Effector memory CD4-positive, alpha-beta T cell (primary cell): Measurements from ENCODE around the gene XYLT1.

Experiments used
- DNase-seq, 3 donors: peaks; one replicate each; pipeline ENCODE4 v3.0.0-alpha.2; 2020
- H3K27ac ChIP-seq: 2 replicates; pipeline ENCODE4 v1.7.0; 2013; ENCODE audit warnings: mild to moderate bottlenecking, low read length, moderate library complexity; ENCODE audit not compliant: insufficient read depth, poor library complexity, severe bottlenecking
- H3K27me3 ChIP-seq: replicated peaks from 2 replicates; pipeline ENCODE4 v1.7.0; 2013; ENCODE audit warnings: mild to moderate bottlenecking, low read length; ENCODE audit not compliant: insufficient read depth, control insufficient read depth, poor library complexity, severe bottlenecking
- H3K36me3 ChIP-seq: 2 replicates; pipeline ENCODE4 v1.7.0; 2013; ENCODE audit warnings: mild to moderate bottlenecking, low read length, moderate library complexity; ENCODE audit not compliant: control insufficient read depth, insufficient read depth
- H3K4me1 ChIP-seq: 2 replicates; pipeline ENCODE4 v1.7.0; 2013; ENCODE audit warnings: low read length, mild to moderate bottlenecking; ENCODE audit not compliant: control insufficient read depth, insufficient read depth, poor library complexity, severe bottlenecking
- H3K4me3 ChIP-seq: 2 replicates; pipeline ENCODE4 v1.7.0; 2013; ENCODE audit warnings: low read length, low read depth, mild to moderate bottlenecking; ENCODE audit not compliant: insufficient read depth, poor library complexity, severe bottlenecking
- H3K9me3 ChIP-seq: 2 replicates; pipeline ENCODE4 v1.7.0; 2013; ENCODE audit warnings: mild to moderate bottlenecking, low read length, moderate library complexity; ENCODE audit not compliant: control insufficient read depth

Gene XYLT1

DNA sequence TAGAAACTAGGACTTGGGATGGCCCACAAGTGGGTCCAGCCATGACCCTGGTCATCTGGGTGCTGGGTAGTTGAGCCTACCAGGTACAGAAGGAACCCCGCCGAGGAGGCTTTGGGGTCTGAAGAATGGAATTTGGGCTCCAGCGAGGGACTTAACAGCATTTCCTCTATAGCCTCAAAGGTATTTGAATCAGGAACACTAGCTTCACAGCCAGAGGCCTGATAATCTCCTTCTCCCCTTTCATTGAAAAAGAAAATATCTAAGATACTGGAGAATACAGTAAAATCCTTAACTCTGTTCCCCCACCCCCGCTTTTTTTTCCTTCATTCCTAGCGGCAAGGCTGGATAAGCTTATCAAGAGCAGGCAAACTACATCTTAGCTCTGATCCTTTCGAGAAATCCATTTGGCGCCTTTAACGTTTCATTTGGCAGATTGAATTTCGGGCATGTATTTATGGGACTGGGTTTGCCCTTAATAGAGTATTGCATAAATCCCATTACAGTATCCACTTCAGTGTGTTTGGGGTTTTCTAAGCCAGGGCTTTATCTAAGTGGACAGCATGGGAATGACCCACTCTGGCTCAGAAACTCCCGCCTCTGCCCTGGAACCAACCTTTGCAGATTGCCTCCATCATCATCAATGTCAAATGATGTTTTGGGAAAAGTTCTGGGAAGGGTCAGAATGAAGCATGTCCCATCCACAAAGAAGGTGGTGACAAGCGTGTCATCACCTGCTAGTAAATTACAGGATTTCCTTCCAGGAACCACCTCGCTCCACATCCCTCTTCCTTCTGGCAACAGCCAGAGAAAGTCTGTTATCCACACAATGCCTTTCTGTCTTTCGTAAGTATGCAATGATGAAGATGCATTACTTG is 36.9 kb downstream of the XYLT1 start:
- H3K27ac ChIP-seq, result no peak overlapping the region
- no peaks in the 10 kb centered on the region for H3K36me3 ChIP-seq
- no peaks in the 10 kb centered on the region for H3K9me3 ChIP-seq
- DNase-seq, result no peak
- no peak overlapping the region for H3K4me3 ChIP-seq
- H3K4me1 ChIP-seq, result no peaks in the 10 kb centered on the region
- no peaks in the 10 kb centered on the region for H3K27me3 ChIP-seq

DNA sequence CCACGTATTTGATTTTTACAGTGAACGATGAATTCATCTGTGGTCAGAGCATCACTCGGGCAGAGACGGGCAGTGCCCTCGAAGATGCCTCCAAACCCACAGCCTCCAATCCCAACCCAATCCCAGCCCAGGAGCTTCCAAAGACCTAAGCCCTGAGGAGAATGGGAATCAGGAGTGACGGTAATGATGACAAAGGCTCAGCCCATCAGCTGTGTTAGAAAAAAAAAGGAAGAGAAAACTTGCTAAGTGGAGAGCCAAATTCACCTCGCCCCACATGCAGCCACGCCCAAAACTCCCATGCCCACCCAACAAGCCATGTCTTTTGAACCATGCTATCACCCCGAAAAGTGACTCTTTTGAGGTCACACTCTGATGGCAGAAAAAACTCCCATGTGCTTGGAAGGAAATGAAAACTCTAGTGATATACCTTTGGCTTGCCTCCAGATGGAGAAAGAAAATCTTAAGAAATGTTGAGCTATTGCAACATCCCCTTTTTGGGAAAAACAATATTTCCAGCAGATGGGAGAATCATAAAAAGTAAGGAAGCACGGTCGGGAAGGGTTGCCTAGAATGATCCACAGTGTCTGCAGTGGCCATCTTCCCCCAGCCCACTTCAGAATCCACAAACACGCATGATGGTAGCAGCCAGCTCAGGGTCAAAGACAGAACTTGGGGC is 37.7 kb downstream of the XYLT1 start:
- Histone ChIP-seq H3K4me1 (no peaks in the 10 kb centered on the region), H3K27me3 (no peaks in the 10 kb centered on the region), H3K4me3 (no peak overlapping the region), H3K36me3 (no peaks in the 10 kb centered on the region), H3K27ac (no peak overlapping the region), H3K9me3 (no peaks in the 10 kb centered on the region)
- no peak for DNase-seq

DNA sequence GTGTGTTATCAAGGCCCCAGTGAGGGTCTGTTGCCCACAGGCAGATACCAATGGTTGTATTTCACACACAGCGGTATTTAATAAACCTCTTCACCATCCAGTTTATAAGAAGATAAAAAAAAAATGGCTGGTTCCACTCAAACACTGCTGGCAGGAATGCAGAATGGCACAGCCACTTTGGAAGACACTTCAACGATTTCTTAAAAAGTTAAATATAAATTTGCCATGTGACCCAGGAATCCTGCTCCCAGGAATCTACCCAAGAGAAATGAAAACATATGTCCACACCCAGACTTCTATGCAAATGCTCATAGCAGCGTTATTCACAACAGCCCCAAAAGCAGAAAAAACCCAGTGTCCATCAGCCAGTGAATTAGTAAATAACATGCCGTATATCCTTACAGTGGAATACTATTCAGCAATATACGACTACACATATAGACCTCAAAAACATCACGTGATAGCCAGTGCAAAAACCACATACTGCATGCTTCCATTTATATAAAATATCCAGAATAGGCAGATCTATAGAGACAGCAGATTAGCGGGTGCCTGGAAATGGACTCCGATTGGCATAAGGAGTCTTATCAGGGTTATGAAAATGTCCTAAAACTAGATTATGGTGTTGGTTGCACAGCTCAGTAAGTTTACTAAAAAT is 38.7 kb downstream of the XYLT1 start:
- DNase-seq, result no peak
- H3K4me3 ChIP-seq, result no peak overlapping the region
- no peaks in the 10 kb centered on the region for H3K36me3 ChIP-seq
- no peaks in the 10 kb centered on the region for H3K9me3 ChIP-seq
- no peaks in the 10 kb centered on the region for H3K27me3 ChIP-seq
- H3K27ac ChIP-seq, result no peak overlapping the region
- no peaks in the 10 kb centered on the region for H3K4me1 ChIP-seq

DNA sequence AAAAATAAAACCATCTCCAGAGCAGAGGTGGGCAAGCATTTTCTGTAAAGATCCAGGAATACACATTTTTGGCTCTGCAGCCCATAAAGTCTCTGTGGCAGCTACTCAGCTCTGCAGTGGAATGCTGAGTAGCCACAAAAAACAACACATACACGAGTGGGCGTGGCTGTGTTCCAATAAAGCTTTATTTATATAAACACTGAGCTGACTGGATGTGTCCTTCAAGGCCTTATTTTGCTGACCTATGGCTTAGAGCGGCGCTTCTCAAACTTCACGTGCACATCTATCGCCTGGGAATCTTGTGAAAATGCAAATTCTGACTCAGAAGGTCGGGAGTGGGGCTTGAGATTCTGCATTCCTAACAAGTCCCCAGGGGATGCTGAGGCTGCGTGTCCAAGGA is 39.7 kb downstream of the XYLT1 start:
- no peaks in the 10 kb centered on the region for H3K9me3 ChIP-seq
- H3K27ac ChIP-seq, result no peak overlapping the region
- no peaks in the 10 kb centered on the region for H3K27me3 ChIP-seq
- no peak for DNase-seq
- no peak overlapping the region for H3K4me3 ChIP-seq
- no peaks in the 10 kb centered on the region for H3K4me1 ChIP-seq
- no peaks in the 10 kb centered on the region for H3K36me3 ChIP-seq

DNA sequence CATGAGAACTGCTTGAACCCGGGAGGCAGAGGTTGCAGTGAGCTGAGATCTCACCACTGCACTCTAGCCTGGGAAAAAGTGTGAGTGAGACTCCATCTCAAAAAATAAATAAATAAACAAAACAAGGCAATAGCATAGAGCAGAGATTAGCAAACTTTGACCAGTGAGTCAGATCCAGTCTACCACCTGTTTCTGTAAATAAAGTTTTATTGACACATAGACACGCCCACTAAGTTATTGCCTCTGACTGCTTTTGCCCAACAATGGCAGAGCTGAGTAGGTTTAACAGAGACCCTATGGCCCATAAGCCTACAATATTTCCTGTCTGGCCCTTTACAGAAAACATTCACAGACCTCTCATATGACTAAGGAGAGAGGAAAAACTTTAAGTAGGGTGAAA is 44.3 kb downstream of the XYLT1 start:
- no peak for DNase-seq
- no peaks in the 10 kb centered on the region for H3K36me3 ChIP-seq
- H3K9me3 ChIP-seq, result no peaks in the 10 kb centered on the region
- H3K4me3 ChIP-seq, result no peak overlapping the region
- H3K27me3 ChIP-seq, result no peaks in the 10 kb centered on the region
- H3K27ac ChIP-seq, result no peak overlapping the region
- H3K4me1 ChIP-seq, result no peaks in the 10 kb centered on the region

DNA sequence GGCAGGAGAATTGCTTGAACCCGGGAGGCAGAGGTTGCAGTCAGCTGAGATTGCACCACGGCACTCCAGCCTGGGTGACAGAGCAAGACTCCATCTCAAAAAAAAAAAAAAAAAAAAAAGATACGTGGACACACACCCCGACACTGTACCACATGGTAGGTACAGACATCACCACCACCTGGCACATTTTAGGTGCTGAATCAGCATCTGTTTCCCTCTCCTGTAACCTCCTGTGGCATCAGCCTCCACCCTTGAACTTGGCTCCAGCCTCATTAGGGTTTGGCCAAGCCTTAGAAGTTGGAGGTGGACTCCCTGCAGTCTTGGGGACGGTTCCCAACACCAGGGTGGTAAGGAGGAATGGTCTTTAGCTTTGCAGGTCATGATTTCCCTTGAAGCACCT is 46.0 kb downstream of the XYLT1 start:
- H3K27me3 ChIP-seq, result no peaks in the 10 kb centered on the region
- H3K4me3 ChIP-seq, result no peak overlapping the region
- H3K4me1 ChIP-seq, result no peaks in the 10 kb centered on the region
- no peak for DNase-seq
- no peaks in the 10 kb centered on the region for H3K36me3 ChIP-seq
- H3K27ac ChIP-seq, result no peak overlapping the region
- no peaks in the 10 kb centered on the region for H3K9me3 ChIP-seq

DNA sequence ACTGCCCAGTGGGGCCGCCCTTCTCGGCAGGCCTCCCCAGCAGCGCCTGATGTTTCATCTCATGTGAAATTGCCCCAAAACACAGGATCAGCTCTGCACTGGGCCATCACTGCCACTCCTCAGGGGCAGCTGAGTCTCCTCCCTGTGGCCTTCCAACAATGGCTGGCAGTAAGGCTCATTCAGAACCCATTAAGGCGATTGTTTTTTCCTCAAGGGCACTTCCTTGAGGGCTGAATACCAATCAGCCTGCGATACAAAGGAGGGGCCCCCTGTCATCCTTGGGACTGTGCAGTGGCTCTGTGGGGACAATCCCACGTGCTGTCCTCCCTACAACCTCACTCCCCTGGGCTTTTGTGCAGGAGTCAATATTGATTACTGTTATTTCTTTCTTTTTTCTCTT is 47.5 kb downstream of the XYLT1 start:
- H3K27ac ChIP-seq, result no peak overlapping the region
- H3K4me3 ChIP-seq, result no peak overlapping the region
- DNase-seq, result no peak
- H3K4me1 ChIP-seq, result no peaks in the 10 kb centered on the region
- H3K27me3 ChIP-seq, result no peaks in the 10 kb centered on the region
- H3K36me3 ChIP-seq, result no peaks in the 10 kb centered on the region
- H3K9me3 ChIP-seq, result no peaks in the 10 kb centered on the region

DNA sequence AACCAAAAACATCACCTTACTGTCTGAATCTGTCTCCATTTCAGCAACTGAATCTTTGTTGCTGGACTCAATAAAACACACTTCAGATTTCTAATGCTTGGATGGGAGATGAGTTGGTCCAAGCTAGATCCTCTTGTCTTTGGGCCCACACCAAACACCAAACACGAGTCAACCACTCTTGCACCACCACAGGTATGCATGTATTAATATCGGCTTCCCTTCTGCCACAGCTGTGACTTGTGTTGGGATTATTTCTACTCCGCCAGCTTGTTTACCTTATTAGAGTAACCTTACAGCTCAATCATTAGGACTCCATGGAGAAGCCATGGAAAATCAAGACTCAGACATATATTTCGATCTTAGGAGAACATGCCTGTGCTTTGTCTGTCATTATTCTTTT is 49.9 kb downstream of the XYLT1 start:
- Histone ChIP-seq H3K36me3 (no peaks in the 10 kb centered on the region), H3K4me3 (no peak overlapping the region), H3K27me3 (no peaks in the 10 kb centered on the region), H3K9me3 (no peaks in the 10 kb centered on the region), H3K27ac (no peak overlapping the region), H3K4me1 (peaks cover 13% of the 10 kb centered on the region)
- DNase-seq, result no peak

DNA sequence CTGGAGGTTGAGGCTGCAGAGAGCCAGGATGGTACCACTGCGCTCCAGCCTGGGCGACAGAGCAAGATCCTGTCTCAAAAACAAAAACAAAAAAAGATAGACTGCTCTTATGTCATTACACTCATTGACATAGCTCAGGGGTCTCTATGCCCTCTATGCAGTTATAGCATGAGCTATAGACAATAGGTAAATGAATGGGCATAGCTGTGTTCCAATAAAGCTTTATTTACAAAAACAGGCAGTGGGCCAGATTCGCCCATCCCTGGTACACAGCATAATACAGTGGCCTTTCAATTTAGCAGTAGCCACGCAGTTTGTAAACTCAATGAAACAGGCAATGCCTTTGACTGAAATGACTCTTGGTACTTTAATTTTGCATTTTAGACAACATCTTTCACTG is 51.5 kb downstream of the XYLT1 start:
- Histone ChIP-seq H3K27ac (no peak overlapping the region), H3K4me1 (peaks cover 19% of the 10 kb centered on the region), H3K27me3 (no peaks in the 10 kb centered on the region), H3K4me3 (no peak overlapping the region), H3K9me3 (no peaks in the 10 kb centered on the region), H3K36me3 (no peaks in the 10 kb centered on the region)
- DNase-seq, result no peak

DNA sequence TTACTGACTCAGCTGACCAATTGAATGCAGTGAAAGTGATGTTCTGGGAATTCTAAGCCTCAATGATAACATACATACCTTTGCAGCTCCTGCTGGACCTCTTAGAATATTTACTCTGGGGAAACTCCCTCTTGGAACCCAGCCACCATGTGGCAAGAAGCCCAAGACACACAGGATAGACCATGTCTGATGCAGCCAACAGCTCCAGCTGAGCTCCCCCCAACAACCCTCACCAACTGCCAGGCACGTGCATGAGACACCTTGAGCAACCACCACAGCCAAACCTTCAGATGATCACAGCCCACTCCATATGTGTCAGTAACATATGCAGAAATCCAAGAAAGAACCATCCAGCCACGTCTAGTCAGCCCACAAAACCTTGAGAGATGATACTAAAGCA is 53.0 kb downstream of the XYLT1 start:
- H3K4me1 ChIP-seq, result peaks cover 27% of the 10 kb centered on the region
- no peaks in the 10 kb centered on the region for H3K9me3 ChIP-seq
- no peak for DNase-seq
- H3K27ac ChIP-seq, result no peak overlapping the region
- no peaks in the 10 kb centered on the region for H3K27me3 ChIP-seq
- no peaks in the 10 kb centered on the region for H3K36me3 ChIP-seq
- H3K4me3 ChIP-seq, result no peak overlapping the region
